ENCODE data around the gene STK24.

The STK24 gene

GRCh38 chr13:98524793-98525192, 52.1 kb downstream of the STK24 start:
- no peak overlapping the region for H3K9ac ChIP-seq (ENCODE audit: low read length)
- peaks cover 51% of the 10 kb centered on the region for H3K4me1 ChIP-seq (ENCODE audit: control insufficient read depth, low read depth, low read length)
- H3K27ac ChIP-seq (ENCODE audit: low read length) = no peak overlapping the region
- no peaks in the 10 kb centered on the region for H3K9me3 ChIP-seq (ENCODE audit: control insufficient read depth, low read depth, low read length)
- H3K36me3 ChIP-seq (ENCODE audit: control insufficient read depth, low read depth, low read length) = no peaks in the 10 kb centered on the region
- no peak overlapping the region for H3K4me3 ChIP-seq (ENCODE audit: low read length)
- no peaks in the 10 kb centered on the region for H3K27me3 ChIP-seq (ENCODE audit: control insufficient read depth, insufficient read depth, low read length)

GRCh38 chr13:98524391-98524790, 52.5 kb downstream of the STK24 start:
- Histone ChIP-seq H3K9me3 (ENCODE audit: control insufficient read depth, low read depth, low read length) (no peaks in the 10 kb centered on the region), H3K27me3 (ENCODE audit: control insufficient read depth, insufficient read depth, low read length) (no peaks in the 10 kb centered on the region), H3K36me3 (ENCODE audit: control insufficient read depth, low read depth, low read length) (no peaks in the 10 kb centered on the region), H3K4me3 (ENCODE audit: low read length) (no peak overlapping the region), H3K4me1 (ENCODE audit: control insufficient read depth, low read depth, low read length) (peaks cover 48% of the 10 kb centered on the region), H3K27ac (ENCODE audit: low read length) (no peak overlapping the region), H3K9ac (ENCODE audit: low read length) (no peak overlapping the region)

GRCh38 chr13:98523455-98524102, 53.3 kb downstream of the STK24 start:
- H3K4me3 ChIP-seq (ENCODE audit: low read length) = no peak overlapping the region
- no peaks in the 10 kb centered on the region for H3K27me3 ChIP-seq (ENCODE audit: control insufficient read depth, insufficient read depth, low read length)
- H3K9ac ChIP-seq (ENCODE audit: low read length) = no peak overlapping the region
- H3K9me3 ChIP-seq (ENCODE audit: control insufficient read depth, low read depth, low read length) = no peaks in the 10 kb centered on the region
- H3K27ac ChIP-seq (ENCODE audit: low read length) = no peak overlapping the region
- peaks cover 45% of the 10 kb centered on the region for H3K4me1 ChIP-seq (ENCODE audit: control insufficient read depth, low read depth, low read length)
- no peaks in the 10 kb centered on the region for H3K36me3 ChIP-seq (ENCODE audit: control insufficient read depth, low read depth, low read length)

GRCh38 chr13:98522371-98522770, 54.5 kb downstream of the STK24 start:
- Histone ChIP-seq H3K9ac (ENCODE audit: low read length) (no peak overlapping the region), H3K4me1 (ENCODE audit: control insufficient read depth, low read depth, low read length) (peaks cover 45% of the 10 kb centered on the region), H3K4me3 (ENCODE audit: low read length) (no peak overlapping the region), H3K27ac (ENCODE audit: low read length) (no peak overlapping the region), H3K9me3 (ENCODE audit: control insufficient read depth, low read depth, low read length) (no peaks in the 10 kb centered on the region), H3K36me3 (ENCODE audit: control insufficient read depth, low read depth, low read length) (peaks cover 6% of the 10 kb centered on the region), H3K27me3 (ENCODE audit: control insufficient read depth, insufficient read depth, low read length) (no peaks in the 10 kb centered on the region)

GRCh38 chr13:98521461-98522247, 55.3 kb downstream of the STK24 start:
- no peak overlapping the region for H3K4me3 ChIP-seq (ENCODE audit: low read length)
- peaks cover 45% of the 10 kb centered on the region for H3K4me1 ChIP-seq (ENCODE audit: control insufficient read depth, low read depth, low read length)
- H3K27ac ChIP-seq (ENCODE audit: low read length) = no peak overlapping the region
- H3K9ac ChIP-seq (ENCODE audit: low read length) = no peak overlapping the region
- H3K27me3 ChIP-seq (ENCODE audit: control insufficient read depth, insufficient read depth, low read length) = no peaks in the 10 kb centered on the region
- H3K36me3 ChIP-seq (ENCODE audit: control insufficient read depth, low read depth, low read length) = peaks cover 10% of the 10 kb centered on the region
- H3K9me3 ChIP-seq (ENCODE audit: control insufficient read depth, low read depth, low read length) = no peaks in the 10 kb centered on the region

- no peak overlapping the region for H3K27ac ChIP-seq (ENCODE audit: low read length)
- peaks cover 43% of the 10 kb centered on the region for H3K4me1 ChIP-seq (ENCODE audit: control insufficient read depth, low read depth, low read length)
- H3K4me3 ChIP-seq (ENCODE audit: low read length) = no peak overlapping the region
- H3K9me3 ChIP-seq (ENCODE audit: control insufficient read depth, low read depth, low read length) = no peaks in the 10 kb centered on the region
- peaks cover 14% of the 10 kb centered on the region for H3K36me3 ChIP-seq (ENCODE audit: control insufficient read depth, low read depth, low read length)
- no peak overlapping the region for H3K9ac ChIP-seq (ENCODE audit: low read length)
- H3K27me3 ChIP-seq (ENCODE audit: control insufficient read depth, insufficient read depth, low read length) = no peaks in the 10 kb centered on the region
Observed at GRCh38 chr13:98520674-98521449, 56.0 kb downstream of the STK24 start.

GRCh38 chr13:98519976-98520375, 56.9 kb downstream of the STK24 start:
- H3K4me1 ChIP-seq (ENCODE audit: control insufficient read depth, low read depth, low read length) = peaks cover 35% of the 10 kb centered on the region
- no peak overlapping the region for H3K9ac ChIP-seq (ENCODE audit: low read length)
- no peak overlapping the region for H3K27ac ChIP-seq (ENCODE audit: low read length)
- no peaks in the 10 kb centered on the region for H3K27me3 ChIP-seq (ENCODE audit: control insufficient read depth, insufficient read depth, low read length)
- H3K4me3 ChIP-seq (ENCODE audit: low read length) = no peak overlapping the region
- H3K36me3 ChIP-seq (ENCODE audit: control insufficient read depth, low read depth, low read length) = peaks cover 14% of the 10 kb centered on the region
- no peaks in the 10 kb centered on the region for H3K9me3 ChIP-seq (ENCODE audit: control insufficient read depth, low read depth, low read length)

GRCh38 chr13:98517576-98518310, 59.2 kb downstream of the STK24 start:
- H3K4me3 ChIP-seq (ENCODE audit: low read length) = no peak overlapping the region
- H3K9ac ChIP-seq (ENCODE audit: low read length) = no peak overlapping the region
- H3K36me3 ChIP-seq (ENCODE audit: control insufficient read depth, low read depth, low read length) = peaks cover 20% of the 10 kb centered on the region
- H3K9me3 ChIP-seq (ENCODE audit: control insufficient read depth, low read depth, low read length) = no peaks in the 10 kb centered on the region
- no peak overlapping the region for H3K27ac ChIP-seq (ENCODE audit: low read length)
- peaks cover 26% of the 10 kb centered on the region for H3K4me1 ChIP-seq (ENCODE audit: control insufficient read depth, low read depth, low read length)
- H3K27me3 ChIP-seq (ENCODE audit: control insufficient read depth, insufficient read depth, low read length) = no peaks in the 10 kb centered on the region

- Histone ChIP-seq H3K9me3 (ENCODE audit: control insufficient read depth, low read depth, low read length) (no peaks in the 10 kb centered on the region), H3K36me3 (ENCODE audit: control insufficient read depth, low read depth, low read length) (peaks cover 20% of the 10 kb centered on the region), H3K4me1 (ENCODE audit: control insufficient read depth, low read depth, low read length) (peaks cover 12% of the 10 kb centered on the region), H3K4me3 (ENCODE audit: low read length) (no peak overlapping the region), H3K27me3 (ENCODE audit: control insufficient read depth, insufficient read depth, low read length) (no peaks in the 10 kb centered on the region), H3K27ac (ENCODE audit: low read length) (no peak overlapping the region), H3K9ac (ENCODE audit: low read length) (no peak overlapping the region)
Observed at GRCh38 chr13:98515818-98516465, 61.0 kb downstream of the STK24 start.

- Histone ChIP-seq H3K36me3 (ENCODE audit: control insufficient read depth, low read depth, low read length) (peaks cover 20% of the 10 kb centered on the region), H3K4me3 (ENCODE audit: low read length) (no peak overlapping the region)
Observed at GRCh38 chr13:98514288-98514687, 62.6 kb downstream of the STK24 start.

GRCh38 chr13:98513837-98514236, 63.1 kb downstream of the STK24 start:
- Histone ChIP-seq H3K9ac (ENCODE audit: low read length) (no peak overlapping the region), H3K9me3 (ENCODE audit: control insufficient read depth, low read depth, low read length) (no peaks in the 10 kb centered on the region), H3K4me1 (ENCODE audit: control insufficient read depth, low read depth, low read length) (peaks cover 6% of the 10 kb centered on the region), H3K27ac (ENCODE audit: low read length) (no peak overlapping the region), H3K27me3 (ENCODE audit: control insufficient read depth, insufficient read depth, low read length) (no peaks in the 10 kb centered on the region), H3K36me3 (ENCODE audit: control insufficient read depth, low read depth, low read length) (peaks cover 20% of the 10 kb centered on the region), H3K4me3 (ENCODE audit: low read length) (no peak overlapping the region)

More at GRCh38 chr13:98514288-98514687, 62.6 kb downstream of the STK24 start:
- no peaks in the 10 kb centered on the region for H3K9me3 ChIP-seq (ENCODE audit: control insufficient read depth, low read depth, low read length)
- H3K27ac ChIP-seq (ENCODE audit: low read length) = no peak overlapping the region
- no peak overlapping the region for H3K9ac ChIP-seq (ENCODE audit: low read length)
- no peaks in the 10 kb centered on the region for H3K27me3 ChIP-seq (ENCODE audit: control insufficient read depth, insufficient read depth, low read length)
- peaks cover 3% of the 10 kb centered on the region for H3K4me1 ChIP-seq (ENCODE audit: control insufficient read depth, low read depth, low read length)

Data from iPS-18a (cell line).